GM23248 (cell line): ENCODE data around the gene DDC.

ENCODE experiments used
- EZH2 ChIP-seq: fragments of 200-600 bp; sonication (generic); IDR thresholded peaks from 2 replicates; pipeline ENCODE4 v1.6.1; 2018; ENCODE audit warnings: antibody characterized with exemption, mild to moderate bottlenecking; ENCODE audit not compliant: insufficient read depth, poor library complexity, severe bottlenecking
- EZH2phosphoT487 ChIP-seq: fragments of 200-600 bp; sonication (generic); IDR thresholded peaks from 2 replicates; pipeline ENCODE4 v1.6.1; 2018; ENCODE audit warnings: antibody characterized with exemption, moderate library complexity, mild to moderate bottlenecking, low read depth; ENCODE audit not compliant: insufficient read depth

- TF ChIP-seq EZH2 = no peak
- no peak for TF ChIP-seq EZH2phosphoT487
Measured at GRCh38 chr7:50425318-50425717, 139.9 kb downstream of the DDC start.
